Activated gamma-delta T cell treated with anti-CD3 and anti-CD28 coated beads, Interleukin-2, amount 50 U/mL, for 16 hours (primary cell): ENCODE data around the gene CDH20.

Experiments used
- DNase-seq: peaks from one replicate; pipeline ENCODE4 v3.0.0-alpha.2; 2020; ENCODE audit warnings: low read depth

Gene CDH20

DNA sequence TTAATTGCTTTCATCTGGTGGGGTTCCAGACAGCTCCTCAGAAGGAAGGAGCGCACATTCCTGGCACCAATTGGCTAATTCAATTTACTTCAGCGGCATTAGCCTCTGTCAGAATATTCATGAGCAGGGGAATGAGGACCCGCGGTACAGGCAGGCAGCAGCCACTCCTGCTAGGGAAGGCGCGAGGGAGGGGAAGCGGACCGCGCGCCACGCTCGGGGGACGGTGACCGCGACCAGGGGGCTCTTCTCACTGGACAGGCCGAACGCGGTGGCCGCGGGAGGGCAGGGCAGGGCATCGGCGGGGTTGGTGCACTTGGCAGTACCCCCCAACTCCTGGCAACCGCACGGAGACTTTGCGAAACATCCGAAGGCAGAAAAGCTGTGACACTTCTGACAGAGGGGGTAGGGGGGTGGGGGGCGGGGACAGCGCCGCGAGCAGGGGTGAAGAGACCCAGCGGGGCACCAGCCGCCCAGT lies at the start of gene CDH20:
Gene CDH20, plus strand, starts transcription at position 160 of the 475 bp plus-strand sequence.
- no peak for DNase-seq

DNA sequence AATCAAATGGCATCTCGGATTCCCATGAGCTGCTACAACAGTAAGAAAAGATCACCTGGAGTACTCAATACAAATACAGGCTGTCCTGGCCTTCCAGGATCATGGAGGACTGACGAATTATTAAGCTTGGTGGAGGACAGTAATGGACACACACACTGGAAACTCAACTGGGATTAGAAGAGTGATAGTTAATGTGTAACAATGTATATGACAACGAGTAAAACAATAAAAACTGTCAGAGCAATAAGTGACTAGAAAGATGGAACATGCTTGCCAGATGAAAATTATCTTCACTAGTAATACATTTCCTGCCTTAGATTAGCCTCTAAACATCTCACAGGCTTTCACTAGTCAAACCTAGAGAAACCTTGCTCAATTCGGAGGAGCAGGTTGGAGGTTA lies 49.2 kb upstream of the CDH20 start:
- no peak for DNase-seq

DNA sequence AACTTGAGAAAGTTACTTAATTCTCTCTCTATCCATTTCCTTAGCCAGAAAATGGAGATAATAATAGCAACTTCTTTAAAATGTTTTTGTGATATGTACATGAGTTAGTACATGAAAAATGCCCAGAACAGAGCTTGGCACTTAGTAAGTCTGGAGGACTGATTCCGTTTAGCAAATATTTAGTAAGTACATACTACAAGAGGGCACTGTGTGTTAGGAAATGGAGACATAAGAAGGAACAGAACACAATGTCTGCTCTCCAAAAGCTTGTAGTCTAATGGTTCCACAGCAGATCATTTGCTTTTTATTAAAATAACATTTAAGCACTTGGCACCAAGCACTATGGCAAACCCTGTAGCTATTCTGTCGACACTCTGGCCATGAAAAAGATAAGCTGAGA lies 47.5 kb upstream of the CDH20 start:
- no peak for DNase-seq

DNA sequence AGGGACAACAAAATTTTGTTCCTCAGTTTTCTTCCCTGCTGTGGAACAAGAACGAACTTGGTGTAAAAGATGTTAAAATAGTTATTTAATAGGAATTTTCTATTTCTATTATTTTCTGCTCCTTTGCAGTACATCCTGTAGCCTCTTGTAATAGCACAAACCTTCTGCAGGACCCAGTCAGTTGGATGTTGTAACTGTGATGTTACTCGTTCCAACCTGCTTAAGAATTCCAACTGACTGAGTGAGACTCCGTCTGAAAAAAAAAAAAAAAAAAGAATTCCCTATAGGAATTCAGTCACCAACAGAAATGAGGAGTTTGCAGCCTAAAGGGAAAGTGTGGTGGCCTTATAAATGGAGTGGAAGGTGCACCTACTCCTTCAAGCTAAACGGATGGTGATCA lies 46.4 kb upstream of the CDH20 start:
- no peak for DNase-seq

DNA sequence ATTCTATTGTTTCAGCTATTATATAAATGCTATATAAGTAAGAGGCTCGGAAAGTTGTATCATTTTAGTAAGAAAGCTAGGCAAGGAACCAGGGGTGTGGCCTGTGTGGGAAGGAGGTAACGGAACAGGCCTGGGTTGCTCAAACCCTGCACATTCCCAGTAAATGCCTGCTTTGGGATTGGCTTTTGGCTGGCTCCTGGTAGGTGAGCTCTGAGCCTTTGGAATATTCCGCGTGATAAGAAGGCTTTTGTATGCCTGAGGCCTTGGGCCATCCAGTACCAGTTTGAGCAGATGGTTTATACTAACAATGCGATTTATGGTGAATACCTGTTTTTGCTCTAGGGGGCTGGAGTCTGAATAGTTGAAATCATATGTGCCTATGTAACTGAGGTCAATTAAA lies 42.6 kb upstream of the CDH20 start:
- no peak for DNase-seq

DNA sequence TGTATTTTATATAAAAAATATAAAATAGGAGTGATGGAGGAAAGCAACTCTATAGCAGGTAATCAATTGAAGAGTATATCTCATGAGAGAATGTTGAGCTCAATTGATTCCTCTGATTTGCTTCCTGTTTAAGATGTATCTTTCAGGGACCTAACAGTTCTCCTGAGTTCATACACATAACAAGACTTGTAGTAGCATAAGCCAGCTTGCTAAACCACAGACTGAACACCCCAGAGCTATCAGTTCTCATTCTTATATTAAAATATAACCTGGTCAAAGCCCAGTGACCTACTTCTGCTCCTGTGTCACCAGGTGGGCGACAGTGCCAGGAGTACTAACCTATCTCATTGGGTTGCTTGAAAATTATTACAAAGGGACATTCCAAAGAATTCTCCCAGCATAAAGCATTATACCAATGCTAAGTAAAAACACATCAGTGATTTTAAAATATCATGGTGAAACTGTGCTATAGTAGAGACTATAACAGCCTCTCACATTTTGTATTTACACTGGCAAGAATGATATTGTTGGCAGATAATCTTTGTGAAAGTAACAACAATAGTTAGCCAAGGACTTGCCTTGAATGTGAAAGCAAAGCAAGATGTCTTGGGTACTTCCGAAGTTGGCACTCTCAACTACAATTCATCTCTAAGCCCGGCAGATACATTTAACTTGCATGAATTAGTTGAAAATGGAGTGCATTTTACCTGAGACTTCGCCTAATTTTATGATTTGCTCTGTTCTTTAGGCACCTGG lies 40.8 kb upstream of the CDH20 start:
- no peak for DNase-seq

DNA sequence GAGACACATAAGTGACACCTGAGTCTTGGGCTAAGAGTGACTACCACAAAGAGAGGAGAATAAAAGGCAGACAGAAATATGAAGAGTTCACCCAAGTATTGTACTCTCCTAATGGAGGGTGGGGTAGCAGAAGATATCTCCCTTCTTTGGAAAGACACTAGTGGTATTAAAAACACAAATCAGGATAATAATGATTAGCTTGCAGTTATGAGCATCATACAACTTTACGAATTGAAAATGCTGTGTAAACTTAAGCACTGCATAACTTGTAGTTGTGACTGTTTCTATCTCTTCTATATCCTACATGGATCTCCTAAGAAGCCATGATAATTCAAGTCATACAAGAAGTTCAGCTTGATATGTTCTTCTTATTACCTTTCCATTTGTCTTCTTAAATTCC lies 38.1 kb upstream of the CDH20 start:
- DNase-seq: no peak

DNA sequence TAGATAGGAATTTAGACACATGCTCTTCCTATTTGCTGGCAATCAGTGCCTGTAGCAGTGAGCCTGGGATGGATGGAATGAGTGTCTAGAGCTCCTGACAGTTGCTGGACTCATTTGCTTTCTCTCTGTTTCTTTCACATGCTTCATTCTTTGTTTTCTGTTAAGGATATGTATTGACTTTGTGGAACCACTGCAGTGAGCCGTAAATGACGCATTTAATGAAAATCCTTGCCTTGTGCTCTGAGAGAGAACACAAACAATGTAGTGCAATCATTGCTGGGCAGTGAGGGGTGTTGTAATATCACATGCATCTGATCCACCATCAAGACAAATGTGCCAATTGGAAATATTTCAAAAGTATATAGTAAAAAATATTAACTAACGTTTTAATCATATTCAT lies 25.2 kb upstream of the CDH20 start:
- DNase-seq: no peak

DNA sequence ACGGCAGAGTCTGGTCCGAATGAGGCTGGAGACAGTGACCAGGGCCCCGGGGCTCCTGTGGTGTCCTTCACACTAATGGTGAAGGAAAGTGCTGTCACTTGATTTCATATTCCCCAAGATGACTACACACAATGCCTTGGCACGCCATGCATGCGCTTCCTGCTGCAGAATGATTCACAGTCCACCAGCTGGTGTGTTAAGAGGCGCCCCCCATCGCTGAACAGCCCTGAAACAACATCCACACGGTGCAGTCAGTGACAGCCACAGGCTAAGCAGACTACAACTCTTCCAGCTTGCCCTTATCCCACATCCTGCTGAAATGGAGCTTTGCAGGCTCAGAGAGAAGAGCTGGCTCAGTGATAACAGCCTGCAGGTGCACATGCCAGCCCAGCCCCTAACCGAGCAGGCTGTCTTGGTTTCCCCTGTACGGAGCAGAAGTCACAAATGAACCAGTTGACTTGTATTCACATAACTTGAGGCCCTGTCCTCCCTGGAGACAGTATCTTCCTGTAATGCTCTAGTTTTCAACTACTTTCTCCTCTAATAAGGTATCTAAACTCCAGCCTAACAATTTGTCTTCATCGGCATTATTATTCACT lies 24.3 kb upstream of the CDH20 start:
- DNase-seq: no peak

DNA sequence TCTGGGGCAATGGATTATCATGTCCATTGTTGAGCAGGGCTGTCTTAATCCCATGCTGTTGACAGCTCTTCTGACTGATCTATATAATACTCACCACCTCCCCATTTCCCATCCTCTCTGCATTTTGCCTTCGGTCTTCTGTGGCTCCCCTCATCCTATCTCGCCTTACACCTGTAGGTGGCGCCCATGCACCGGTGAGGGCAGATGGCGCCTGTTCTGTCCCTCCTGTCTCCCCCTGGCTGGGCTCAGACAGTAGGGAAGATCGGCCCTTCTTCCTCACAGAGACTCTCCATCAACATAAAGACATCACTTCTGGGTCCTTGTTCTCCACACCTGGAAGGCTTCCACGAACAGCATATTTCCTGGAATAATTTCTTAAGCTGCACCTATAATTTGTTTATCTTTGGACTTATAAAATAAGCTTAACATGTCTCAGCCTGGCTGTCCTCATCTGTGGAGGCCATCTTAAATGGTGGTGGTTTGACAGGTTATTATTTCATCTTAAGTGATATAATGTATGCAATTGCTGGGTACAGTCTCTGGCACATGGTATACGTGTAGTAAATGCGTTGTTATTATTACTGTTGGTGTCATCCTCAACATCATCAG lies 10.9 kb upstream of the CDH20 start:
- no peak for DNase-seq

DNA sequence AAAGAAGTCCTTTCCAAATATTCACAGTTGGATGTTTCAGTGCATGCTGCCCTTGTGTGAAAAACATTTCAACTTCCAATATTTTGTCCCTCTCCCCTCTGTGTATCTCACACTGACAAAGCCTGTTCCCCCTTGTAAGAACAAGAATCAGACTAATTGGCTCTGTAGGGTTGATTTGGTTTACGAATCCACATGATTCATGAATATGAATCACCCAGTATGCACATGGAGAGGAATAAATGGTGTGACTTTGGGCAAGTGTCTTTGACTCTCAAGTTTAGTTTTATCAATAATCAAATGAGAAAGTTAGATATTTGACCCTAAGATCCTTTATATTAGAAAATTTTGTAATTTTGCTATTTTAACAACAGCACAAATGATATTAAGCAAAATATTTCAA lies 9.3 kb upstream of the CDH20 start:
- no peak for DNase-seq

DNA sequence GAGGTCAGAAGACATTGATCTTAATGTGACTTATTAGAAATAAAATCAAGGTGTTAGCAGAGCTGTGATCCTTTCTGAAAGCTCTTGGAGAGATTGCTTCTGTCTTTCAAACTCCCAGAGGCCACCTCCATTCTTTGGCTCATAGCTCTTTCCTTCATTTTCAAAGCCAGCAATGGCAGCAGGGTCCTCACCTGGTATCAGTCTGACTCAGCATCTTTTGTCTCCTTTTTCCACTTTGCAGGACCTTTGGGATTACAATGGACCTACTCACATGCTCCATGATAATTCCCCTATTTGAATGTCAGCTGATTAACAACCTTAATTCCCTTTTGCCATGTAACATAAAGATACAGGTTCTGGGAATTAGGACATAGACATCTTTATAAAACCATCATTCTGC lies 6.8 kb upstream of the CDH20 start:
- DNase-seq: no peak

DNA sequence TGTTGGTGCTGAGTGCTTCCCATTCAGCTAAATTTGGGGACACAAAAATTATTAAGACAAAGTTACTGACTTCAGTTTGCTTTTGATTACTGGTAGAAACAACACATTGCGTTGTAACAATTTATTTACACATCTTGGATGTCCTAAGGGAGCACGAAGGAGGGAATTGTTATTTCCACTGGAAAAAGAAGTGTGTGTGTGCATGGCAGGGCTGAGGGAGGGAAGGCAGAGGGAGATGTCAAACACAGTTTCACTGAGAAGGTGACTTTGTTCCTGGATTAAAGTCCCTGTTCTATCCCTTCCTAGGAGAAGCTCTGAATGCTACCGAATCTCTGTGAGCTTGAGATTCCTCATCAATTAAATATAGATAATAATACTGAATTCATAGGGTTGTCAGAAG lies 3.8 kb upstream of the CDH20 start:
- no peak for DNase-seq

DNA sequence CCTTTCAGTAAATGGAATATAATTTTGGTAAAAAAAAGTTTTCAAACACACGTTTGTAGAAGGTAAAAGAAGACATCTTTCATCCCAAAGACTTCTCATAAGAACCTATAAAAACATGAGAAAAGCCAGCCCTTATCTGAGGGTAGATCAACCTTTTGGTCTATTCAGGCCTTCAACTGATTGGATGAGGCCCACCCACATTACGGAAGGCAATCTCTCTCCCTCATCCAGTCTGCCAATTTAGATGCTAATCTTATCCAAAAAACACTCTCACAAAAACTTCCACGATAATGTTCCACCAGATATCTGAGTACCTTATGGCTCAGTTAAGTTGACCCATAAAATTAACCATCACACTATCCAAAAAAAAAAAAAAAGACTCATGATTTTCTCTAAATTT lies 2.2 kb upstream of the CDH20 start:
- DNase-seq: no peak

DNA sequence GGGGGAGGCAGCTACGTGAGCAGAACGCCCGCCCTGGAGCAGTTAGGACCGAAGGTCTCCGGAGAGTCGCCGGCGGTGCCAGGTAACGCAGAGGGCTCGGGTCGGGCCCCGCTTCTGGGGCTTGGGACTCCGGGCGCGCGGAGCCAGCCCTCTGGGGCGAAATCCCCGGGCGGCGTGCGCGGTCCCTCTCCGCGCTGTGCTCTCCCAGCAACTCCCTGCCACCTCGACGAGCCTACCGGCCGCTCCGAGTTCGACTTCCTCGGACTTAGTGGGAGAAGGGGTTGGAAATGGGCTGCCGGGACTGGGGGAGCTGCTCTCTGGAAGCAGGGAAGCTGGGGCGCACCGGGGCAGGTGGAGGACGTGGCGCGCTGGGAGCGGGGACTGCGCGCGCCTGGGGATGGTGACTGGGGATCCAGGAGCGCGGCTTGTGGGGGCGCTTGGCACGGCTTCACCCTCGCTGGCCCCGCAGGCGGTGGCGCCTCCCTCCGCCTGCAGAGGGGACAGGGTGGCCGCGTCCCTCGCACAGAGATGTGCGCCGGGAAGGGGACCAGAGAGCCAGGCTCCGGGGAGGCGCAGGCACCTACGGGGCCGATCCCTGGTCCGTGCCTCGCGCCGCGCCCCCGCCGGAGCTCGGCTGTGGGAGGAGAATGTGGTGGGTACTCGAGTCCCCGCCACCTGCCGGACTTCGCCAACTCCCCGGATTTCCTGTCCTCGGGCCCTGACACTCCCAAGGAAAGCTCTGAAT lies 688 bp downstream of the CDH20 start:
- no peak for DNase-seq

DNA sequence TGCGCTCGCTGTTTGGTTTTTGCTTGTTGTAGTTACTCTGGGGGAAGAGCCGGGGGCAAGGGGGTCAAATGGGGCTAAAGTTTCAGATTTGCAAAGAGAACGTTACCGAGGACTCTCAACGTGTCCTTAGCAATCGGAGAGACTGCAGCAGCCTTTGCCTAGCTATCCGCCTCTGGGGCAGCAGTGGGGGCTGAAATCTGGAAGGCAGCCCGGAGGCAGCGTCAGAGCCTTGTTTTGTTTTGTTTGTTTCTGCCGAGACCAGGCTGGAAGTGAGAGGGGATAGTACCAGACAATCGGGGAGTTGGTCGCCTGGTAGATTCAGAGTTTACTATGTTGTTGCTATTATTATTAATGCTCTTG lies 1.2 kb downstream of the CDH20 start:
- no peak for DNase-seq

DNA sequence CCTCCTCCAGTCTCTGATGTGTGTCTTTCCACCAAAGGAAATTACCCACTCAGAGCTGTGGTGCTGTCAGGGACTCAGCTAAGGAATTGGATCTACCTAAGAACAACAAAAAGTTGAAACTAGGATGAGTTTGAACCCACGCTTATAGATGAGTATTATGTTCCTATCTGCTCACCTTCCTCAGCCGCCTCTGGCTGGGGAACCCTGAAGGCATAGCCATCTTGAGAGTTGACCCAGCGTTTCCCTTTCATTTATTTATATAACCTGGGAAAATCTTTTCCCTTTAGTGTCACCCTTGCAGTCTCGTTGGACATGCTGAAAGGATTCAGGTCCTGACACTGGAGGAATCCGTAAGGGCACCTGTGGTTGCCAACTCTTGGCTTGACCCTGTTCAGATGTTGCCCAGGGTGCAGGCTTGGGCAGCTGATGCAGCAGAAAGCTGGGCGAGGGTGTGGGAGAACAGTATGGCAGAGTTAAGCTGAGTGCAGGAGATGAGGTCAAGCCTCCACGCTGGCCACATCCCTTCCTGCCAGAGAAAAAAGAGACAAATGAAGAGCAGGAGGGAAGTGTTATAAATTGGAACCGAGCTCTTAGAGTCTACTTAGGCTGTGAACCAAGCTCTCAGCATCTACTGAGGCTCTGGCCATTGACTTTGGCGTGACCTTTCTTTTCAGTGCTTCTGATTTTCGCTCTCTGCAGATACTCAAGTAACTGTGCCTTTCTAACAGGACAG lies 1.9 kb downstream of the CDH20 start:
- DNase-seq: no peak

DNA sequence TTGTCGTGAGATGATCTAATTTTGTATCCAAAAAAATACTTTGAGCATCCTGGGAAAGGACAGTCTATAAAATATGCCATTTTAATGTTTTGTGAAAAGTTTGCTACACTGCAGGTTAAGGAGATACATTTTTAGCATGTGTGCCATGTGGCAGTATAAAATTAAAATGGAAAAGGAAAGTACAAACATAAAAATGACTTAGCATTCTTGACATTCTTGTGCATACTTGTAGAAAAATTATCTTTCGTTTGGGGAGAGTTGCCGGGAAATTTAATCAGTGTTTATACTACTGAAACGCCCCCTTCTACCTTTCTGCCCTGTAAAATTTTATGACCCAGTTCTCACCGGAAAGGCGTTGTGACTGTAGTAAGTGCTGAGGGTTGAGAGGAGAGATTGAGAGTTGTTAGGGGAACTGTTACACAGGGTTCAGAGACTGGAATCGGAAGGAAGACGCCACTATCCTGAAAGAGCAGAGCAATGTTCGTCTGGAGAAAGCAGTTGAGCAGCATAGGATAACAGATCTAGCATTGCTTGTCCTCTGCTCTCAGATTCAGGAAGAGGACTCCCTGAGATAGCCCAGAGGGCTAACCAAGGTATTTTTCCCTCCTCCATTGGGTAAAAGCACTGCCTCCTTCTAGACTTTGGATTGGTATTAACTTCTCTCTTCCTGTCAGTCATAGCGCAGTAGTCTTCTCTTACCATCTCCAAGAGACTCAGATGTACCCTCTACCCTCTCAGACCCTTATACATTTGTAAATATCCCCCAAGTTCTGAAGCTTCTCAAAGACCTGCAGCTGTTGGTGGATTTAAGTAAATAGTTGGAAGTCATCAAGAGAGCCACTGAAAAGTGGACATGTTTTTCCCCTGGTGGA lies 2.7 kb downstream of the CDH20 start:
- DNase-seq: no peak

DNA sequence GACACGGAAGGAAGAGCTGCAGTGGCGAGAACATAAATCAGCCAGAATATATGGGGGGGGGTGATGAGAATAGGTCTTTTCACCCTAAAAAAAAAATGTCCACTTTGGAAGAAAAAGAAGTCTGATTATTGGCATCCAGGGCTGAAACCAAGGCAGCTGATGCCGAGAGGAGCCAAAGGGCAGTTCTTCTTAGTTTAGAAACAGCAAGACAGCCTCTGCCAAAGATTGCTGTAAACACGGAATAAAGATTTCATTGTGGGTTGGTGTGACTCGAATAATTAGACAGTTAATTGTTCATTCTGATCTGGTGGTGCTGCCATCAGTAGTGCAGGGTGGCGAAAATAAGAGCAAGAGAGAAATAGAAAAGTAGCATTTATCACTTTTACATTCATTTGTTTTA lies 3.5 kb downstream of the CDH20 start:
- DNase-seq: no peak

DNA sequence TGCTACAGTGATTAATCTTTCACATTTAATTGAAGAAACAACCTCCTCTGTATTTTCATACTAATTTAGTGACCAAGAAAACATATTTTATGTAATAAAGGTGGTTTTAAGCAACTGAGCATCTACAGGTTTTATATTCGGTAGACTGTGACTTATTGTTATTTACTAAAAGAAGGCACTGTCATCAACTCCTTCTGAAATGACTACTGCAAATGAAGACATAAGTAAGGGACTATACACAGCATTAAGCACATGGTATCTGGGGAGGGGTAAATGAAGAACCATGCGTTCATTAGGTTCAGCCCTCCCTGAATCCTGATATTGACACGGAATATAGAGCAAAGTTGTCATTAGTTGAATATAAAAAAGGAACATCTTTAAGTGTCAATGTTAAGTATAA lies 4.3 kb downstream of the CDH20 start:
- no peak for DNase-seq

DNA sequence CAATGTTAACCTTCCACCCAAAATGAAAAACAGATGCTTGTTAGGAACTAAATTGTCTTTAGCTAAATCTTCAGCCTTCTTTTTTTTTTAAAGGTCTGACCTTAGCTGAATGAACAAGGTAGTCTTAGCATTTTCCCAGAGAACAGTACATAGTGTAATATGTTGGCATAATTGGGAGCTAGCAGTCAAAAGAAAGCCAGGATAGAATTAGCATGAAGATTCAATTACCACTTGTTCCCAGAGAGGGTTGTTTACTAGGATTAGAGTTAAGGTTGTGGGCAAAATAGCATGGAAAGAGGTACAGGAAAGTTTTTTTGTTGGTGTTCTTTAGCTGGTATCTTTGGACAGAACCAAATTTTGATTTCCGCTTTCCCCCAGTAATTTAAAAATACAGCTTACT lies 6.9 kb downstream of the CDH20 start:
- no peak for DNase-seq
